ENCODE results near the gene RAB5IF. TPM values are rescaled to one million over a fixed set of nuclear protein-coding genes. Genes with fewer than 3 reads are reported as not detected.

RAB5IF gene
- total and polyA plus RNA-seq, 7 experiments from 2014 or later, result 47.9 to 153 (median 93.9) TPM

DNA sequence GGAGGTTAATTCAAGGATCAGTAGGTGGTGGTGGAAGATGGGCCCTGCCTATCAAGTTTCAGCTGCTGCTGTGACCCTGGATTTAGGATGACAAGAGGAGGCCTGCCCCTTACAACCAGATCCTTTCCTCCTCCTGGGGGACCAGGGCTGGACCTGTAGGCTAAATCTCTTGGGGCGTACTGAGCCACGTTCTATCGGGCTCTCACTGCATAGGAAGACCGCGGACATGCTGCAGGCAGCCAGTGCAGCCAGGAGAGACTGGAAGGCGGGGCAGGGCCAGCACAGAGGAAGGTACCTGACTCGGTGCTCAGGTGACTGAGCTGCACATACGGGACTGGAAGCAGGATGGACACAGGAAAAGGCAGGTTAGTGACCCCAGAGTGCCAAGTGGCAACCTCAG, 48.9 kb downstream of the RAB5IF start:
- CTCF ChIA-PET, result interaction anchor here (1.3 kb wide), 1 partner anchor 43 kb away, joined by 5 read pairs; no protein-coding TSS in a partner anchor
- Histone ChIP-seq H3K4me1 (ENCODE audit: control insufficient read depth in 2 of 2, insufficient read depth in 2 of 2, low read length in 2 of 2) (peaks cover 15 to 20% of the 10 kb centered on the region in 2 donors), H3K4me3 (ENCODE audit: low read length) (no peak overlapping the region), H3K27me3 (ENCODE audit: control insufficient read depth in 2 of 2, insufficient read depth in 2 of 2, low read length in 2 of 2) (no peaks in the 10 kb centered on the region), H3K27ac (ENCODE audit: low read depth, low read length) (no peak overlapping the region), H3K9me3 (ENCODE audit: control insufficient read depth in 2 of 3, low read length in 3 of 3) (no peaks in the 10 kb centered on the region), H3K36me3 (ENCODE audit: control insufficient read depth in 2 of 3, insufficient read depth in 3 of 3, low read length in 3 of 3) (peaks cover 0 to 28% (median 0%) of the 10 kb centered on the region in 3 experiments)
- intact Hi-C loops (cut with micrococcal nuclease), result no loop called here
- H3K4me1 Mint-ChIP-seq, result peaks cover 13 to 26% (median 23%) of the 10 kb centered on the region in 7 donors
- peaks cover 0 to 23% (median 17%) of the 10 kb centered on the region in 5 donors for H3K36me3 Mint-ChIP-seq
- peak overlapping the region in 1 of 9 donors; percentile 25 for H3K27ac Mint-ChIP-seq
- POLR2A ChIA-PET, result interaction anchor here (0.7 to 1.2 kb wide), 3 partner anchors 9 to 425 kb away, joined by 3 to 5 read pairs (median 4); partner anchors contain the start of gene SLA2
- no peak for ATAC-seq
- H3K27me3 Mint-ChIP-seq, result no peaks in the 10 kb centered on the region
- H3K9me3 Mint-ChIP-seq, result no peaks in the 10 kb centered on the region
- no peak for DNase-seq
- no peak overlapping the region for H3K4me3 Mint-ChIP-seq

GRCh38 chr20:36655004-36655403, 49.4 kb downstream of the RAB5IF start:
- H3K27me3 Mint-ChIP-seq, result no peaks in the 10 kb centered on the region
- no peak for ATAC-seq
- Histone ChIP-seq H3K27ac (ENCODE audit: low read depth, low read length) (no peak overlapping the region), H3K9me3 (ENCODE audit: control insufficient read depth in 2 of 3, low read length in 3 of 3) (no peaks in the 10 kb centered on the region), H3K4me1 (ENCODE audit: control insufficient read depth in 2 of 2, insufficient read depth in 2 of 2, low read length in 2 of 2) (peaks cover 15 to 20% of the 10 kb centered on the region in 2 donors), H3K36me3 (ENCODE audit: control insufficient read depth in 2 of 3, insufficient read depth in 3 of 3, low read length in 3 of 3) (peaks cover 0 to 28% (median 0%) of the 10 kb centered on the region in 3 experiments), H3K4me3 (ENCODE audit: low read length) (no peak overlapping the region), H3K27me3 (ENCODE audit: control insufficient read depth in 2 of 2, insufficient read depth in 2 of 2, low read length in 2 of 2) (no peaks in the 10 kb centered on the region)
- intact Hi-C loops (cut with micrococcal nuclease), result no loop called here
- POLR2A ChIA-PET, result interaction anchor here (0.7 to 1.2 kb wide), 3 partner anchors 9 to 424 kb away, joined by 3 to 5 read pairs (median 4); partner anchors contain the start of gene SLA2
- peaks cover 13 to 26% (median 23%) of the 10 kb centered on the region in 7 donors for H3K4me1 Mint-ChIP-seq
- peaks cover 0 to 23% (median 17%) of the 10 kb centered on the region in 5 donors for H3K36me3 Mint-ChIP-seq
- no peak overlapping the region for H3K4me3 Mint-ChIP-seq
- H3K9me3 Mint-ChIP-seq, result no peaks in the 10 kb centered on the region
- CTCF ChIA-PET, result interaction anchor here (1.3 to 1.8 kb wide), 2 partner anchors 9 to 44 kb away, joined by 5 to 8 read pairs; partner anchors contain the start of gene SLA2
- no peak overlapping the region for H3K27ac Mint-ChIP-seq
- no peak for DNase-seq

DNA sequence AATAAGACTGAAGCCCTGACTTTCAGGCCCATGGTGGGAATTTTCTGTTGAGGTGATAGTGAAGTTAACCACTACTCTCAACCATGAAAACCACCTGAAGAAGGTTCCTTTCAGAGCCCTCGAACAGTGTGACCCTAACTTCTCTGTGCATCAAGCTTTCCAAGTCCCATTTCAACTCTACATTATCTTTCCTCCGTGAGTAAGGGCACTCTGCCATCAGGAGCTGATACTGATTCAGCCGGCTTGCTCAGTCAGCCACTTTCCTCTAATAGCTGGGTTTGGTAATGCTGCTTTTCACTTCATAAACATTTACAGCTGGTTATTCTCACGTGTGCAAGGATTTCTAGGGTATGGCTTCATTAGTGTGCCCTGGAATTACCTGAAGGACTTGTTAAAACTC, 51.2 kb downstream of the RAB5IF start:
- no peaks in the 10 kb centered on the region for H3K9me3 Mint-ChIP-seq
- Histone ChIP-seq H3K27ac (ENCODE audit: low read depth, low read length) (no peak overlapping the region), H3K27me3 (ENCODE audit: control insufficient read depth in 2 of 2, insufficient read depth in 2 of 2, low read length in 2 of 2) (no peaks in the 10 kb centered on the region), H3K4me1 (ENCODE audit: control insufficient read depth in 2 of 2, insufficient read depth in 2 of 2, low read length in 2 of 2) (peaks cover 15 to 20% of the 10 kb centered on the region in 2 donors), H3K36me3 (ENCODE audit: control insufficient read depth in 2 of 3, insufficient read depth in 3 of 3, low read length in 3 of 3) (peaks cover 0 to 28% (median 0%) of the 10 kb centered on the region in 3 experiments), H3K4me3 (ENCODE audit: low read length) (no peak overlapping the region), H3K9me3 (ENCODE audit: control insufficient read depth in 2 of 3, low read length in 3 of 3) (no peaks in the 10 kb centered on the region)
- peaks cover 14 to 35% (median 23%) of the 10 kb centered on the region in 7 donors for H3K4me1 Mint-ChIP-seq
- peak overlapping the region in 1 of 9 donors; percentile 9 for H3K27ac Mint-ChIP-seq
- POLR2A ChIA-PET, result interaction anchor here (1.3 kb wide), 1 partner anchor 11 kb away, joined by 3 read pairs; the partner anchor contains the start of gene SLA2
- DNase-seq (no peak), ATAC-seq (no peak)
- CTCF ChIA-PET, result interaction anchor here (1.1 to 1.8 kb wide), 2 partner anchors 11 to 40 kb away, joined by 4 to 8 read pairs; partner anchors contain the start of gene SLA2
- H3K4me3 Mint-ChIP-seq, result no peak overlapping the region
- intact Hi-C loops (cut with micrococcal nuclease), result no loop called here
- H3K36me3 Mint-ChIP-seq, result peaks cover 0 to 24% (median 17%) of the 10 kb centered on the region in 5 donors
- H3K27me3 Mint-ChIP-seq, result no peaks in the 10 kb centered on the region

- Histone ChIP-seq H3K4me3 (ENCODE audit: low read length) (peak overlapping the region; percentile 55), H3K27me3 (ENCODE audit: control insufficient read depth in 2 of 2, insufficient read depth in 2 of 2, low read length in 2 of 2) (no peaks in the 10 kb centered on the region)
- POLR2A ChIA-PET, result interaction anchor here (1.0 kb wide), 1 partner anchor 9 kb away, joined by 3 read pairs; no protein-coding TSS in a partner anchor
Observed at GRCh38 chr20:36658300-36658699, 52.7 kb downstream of the RAB5IF start.

More at GRCh38 chr20:36658300-36658699, 52.7 kb downstream of the RAB5IF start:
- ATAC-seq (peak; percentile 65), DNase-seq (peak in 7 of 9 donors; percentile 22 to 50 (median 45))
- intact Hi-C loops (cut with micrococcal nuclease), result loop anchor here (1.0 to 2.0 kb wide), 2 partner anchors 13 to 14 kb away; no protein-coding TSS in a partner anchor
- Histone ChIP-seq H3K4me1 (ENCODE audit: control insufficient read depth in 2 of 2, insufficient read depth in 2 of 2, low read length in 2 of 2) (peaks cover 15 to 20% of the 10 kb centered on the region in 2 donors), H3K9me3 (ENCODE audit: control insufficient read depth in 2 of 3, low read length in 3 of 3) (no peaks in the 10 kb centered on the region), H3K27ac (ENCODE audit: low read depth, low read length) (no peak overlapping the region), H3K36me3 (ENCODE audit: control insufficient read depth in 2 of 3, insufficient read depth in 3 of 3, low read length in 3 of 3) (peaks cover 0 to 17% (median 0%) of the 10 kb centered on the region in 3 experiments)
- Mint-ChIP-seq H3K4me1 (peaks cover 14 to 35% (median 23%) of the 10 kb centered on the region in 7 donors), H3K9me3 (no peaks in the 10 kb centered on the region), H3K27me3 (no peaks in the 10 kb centered on the region), H3K27ac (peak overlapping the region; percentile 19 to 81 (median 69)), H3K4me3 (peak overlapping the region; percentile 42 to 87 (median 76)), H3K36me3 (peaks cover 0 to 14% (median 10%) of the 10 kb centered on the region in 5 donors)
- CTCF ChIA-PET, result interaction anchor here (1.5 kb wide), 1 partner anchor 46 kb away, joined by 3 read pairs; no protein-coding TSS in a partner anchor

Other genes with a start within 250 kb of the RAB5IF start
- gene MYL9, start 64.3 kb upstream of the RAB5IF start, total RNA-seq, result 1 to 10 TPM in 1 of 5 experiments, under 1 TPM in 2, not detected in 2; 0.29 to 2.4 (median 0.29) TPM
- not detected for gene MYL9, start 64.3 kb upstream of the RAB5IF start, polyA plus RNA-seq
- 10 to 100 TPM; 35.6 to 44.3 (median 40.7) TPM for gene TGIF2, start 32.2 kb upstream of the RAB5IF start, total RNA-seq
- 10 to 100 TPM; 32.1 to 37.7 TPM for gene TGIF2, start 32.2 kb upstream of the RAB5IF start, polyA plus RNA-seq
- 10 to 100 TPM; 28.3 to 80.7 (median 29.7) TPM for gene SLA2, start 40.4 kb downstream of the RAB5IF start, total RNA-seq
- 10 to 100 TPM; 11.0 to 13.7 TPM for gene SLA2, start 40.4 kb downstream of the RAB5IF start, polyA plus RNA-seq
- gene NDRG3, start 140.3 kb downstream of the RAB5IF start, total RNA-seq, result 10 to 100 TPM; 20.8 to 30.6 (median 28.9) TPM
- 10 to 100 TPM; 44.1 to 49.4 TPM for gene NDRG3, start 140.3 kb downstream of the RAB5IF start, polyA plus RNA-seq
- gene DSN1, start 168.0 kb downstream of the RAB5IF start, total RNA-seq, result 10 to 100 TPM in 4 of 5 experiments, 1 to 10 TPM in 1; 9.2 to 27.5 (median 13.4) TPM
- 10 to 100 TPM in 1 of 2 donors, 1 to 10 TPM in 1; 9.0 to 10.5 TPM for gene DSN1, start 168.0 kb downstream of the RAB5IF start, polyA plus RNA-seq

All from naive thymus-derived CD4-positive, alpha-beta T cell (primary cell).